Hepatocyte (in vitro differentiated cells): ENCODE measurements around the gene ZNF232.

ENCODE experiments used
- EZH2 ChIP-seq: fragments of 200-600 bp; sonication (generic); IDR thresholded peaks from 2 replicates; pipeline ENCODE4 v1.6.1; 2016; ENCODE audit warnings: antibody characterized with exemption, mild to moderate bottlenecking, borderline replicate concordance
- EZH2phosphoT487 ChIP-seq: fragments of 200-600 bp; sonication (generic); IDR thresholded peaks from one replicate; pipeline ENCODE4 v1.6.1; 2018; ENCODE audit warnings: antibody characterized with exemption, mild to moderate bottlenecking, low read depth, moderate library complexity; ENCODE audit not compliant: unreplicated experiment, severe bottlenecking
- TF ChIP-seq, protein P1 (sequence below): fragments of 200-600 bp; sonication (generic); IDR thresholded peaks from 2 replicates; pipeline ENCODE4 v1.5.1; 2016; ENCODE audit warnings: antibody characterized with exemption, mild to moderate bottlenecking; ENCODE audit not compliant: poor library complexity

DNA sequence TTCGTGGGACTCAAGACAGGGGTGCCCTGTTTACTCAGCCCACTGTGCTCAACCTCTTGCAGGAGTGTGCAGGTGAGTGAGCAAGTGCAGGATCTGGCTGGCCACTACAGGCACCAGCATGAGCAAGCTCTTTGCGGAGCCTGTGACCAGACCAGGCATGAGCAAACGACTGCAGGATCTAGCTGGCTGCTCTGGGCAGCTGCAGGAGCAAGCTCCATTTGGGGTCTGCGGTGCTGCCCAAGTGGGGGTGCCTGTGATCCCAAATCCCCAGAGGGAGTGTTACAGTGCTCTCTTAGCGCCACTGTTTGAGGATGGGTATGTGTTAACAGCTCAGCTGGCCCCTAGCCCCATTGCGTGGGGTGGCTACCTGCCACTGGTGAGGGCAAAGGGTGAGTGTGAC lies 6.5 kb upstream of the ZNF232 start:
- TF ChIP-seq EZH2: no peak
- no peak for TF ChIP-seq EZH2phosphoT487
- TF ChIP-seq, protein P1, sequence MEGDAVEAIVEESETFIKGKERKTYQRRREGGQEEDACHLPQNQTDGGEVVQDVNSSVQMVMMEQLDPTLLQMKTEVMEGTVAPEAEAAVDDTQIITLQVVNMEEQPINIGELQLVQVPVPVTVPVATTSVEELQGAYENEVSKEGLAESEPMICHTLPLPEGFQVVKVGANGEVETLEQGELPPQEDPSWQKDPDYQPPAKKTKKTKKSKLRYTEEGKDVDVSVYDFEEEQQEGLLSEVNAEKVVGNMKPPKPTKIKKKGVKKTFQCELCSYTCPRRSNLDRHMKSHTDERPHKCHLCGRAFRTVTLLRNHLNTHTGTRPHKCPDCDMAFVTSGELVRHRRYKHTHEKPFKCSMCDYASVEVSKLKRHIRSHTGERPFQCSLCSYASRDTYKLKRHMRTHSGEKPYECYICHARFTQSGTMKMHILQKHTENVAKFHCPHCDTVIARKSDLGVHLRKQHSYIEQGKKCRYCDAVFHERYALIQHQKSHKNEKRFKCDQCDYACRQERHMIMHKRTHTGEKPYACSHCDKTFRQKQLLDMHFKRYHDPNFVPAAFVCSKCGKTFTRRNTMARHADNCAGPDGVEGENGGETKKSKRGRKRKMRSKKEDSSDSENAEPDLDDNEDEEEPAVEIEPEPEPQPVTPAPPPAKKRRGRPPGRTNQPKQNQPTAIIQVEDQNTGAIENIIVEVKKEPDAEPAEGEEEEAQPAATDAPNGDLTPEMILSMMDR: no peak
